ENCODE measurements around the gene DOCK11.

Gene DOCK11

DNA sequence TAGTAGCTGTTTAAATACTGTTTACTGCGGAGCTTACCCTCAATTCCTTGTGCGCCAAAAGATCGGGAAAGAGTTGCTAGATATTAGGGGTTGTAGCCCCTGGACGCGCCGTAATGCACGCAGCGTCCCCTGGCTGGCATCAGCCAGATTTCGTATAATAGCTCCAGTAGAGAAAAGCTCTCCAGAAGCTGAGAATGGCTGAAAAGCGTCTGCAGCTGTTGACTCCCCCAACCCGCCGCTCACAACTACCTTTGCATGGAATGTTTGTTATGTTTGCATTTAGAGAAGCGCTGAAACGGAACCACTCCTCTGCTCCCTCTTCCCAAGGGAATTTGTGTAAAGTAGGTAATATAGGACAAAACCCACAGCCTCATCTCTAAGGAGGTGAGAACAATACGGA lies 3.7 kb downstream of the DOCK11 start:
- no peak for DNase-seq (ENCODE audit: low read depth in 2 of 3, low spot score in 1 of 3)

DNA sequence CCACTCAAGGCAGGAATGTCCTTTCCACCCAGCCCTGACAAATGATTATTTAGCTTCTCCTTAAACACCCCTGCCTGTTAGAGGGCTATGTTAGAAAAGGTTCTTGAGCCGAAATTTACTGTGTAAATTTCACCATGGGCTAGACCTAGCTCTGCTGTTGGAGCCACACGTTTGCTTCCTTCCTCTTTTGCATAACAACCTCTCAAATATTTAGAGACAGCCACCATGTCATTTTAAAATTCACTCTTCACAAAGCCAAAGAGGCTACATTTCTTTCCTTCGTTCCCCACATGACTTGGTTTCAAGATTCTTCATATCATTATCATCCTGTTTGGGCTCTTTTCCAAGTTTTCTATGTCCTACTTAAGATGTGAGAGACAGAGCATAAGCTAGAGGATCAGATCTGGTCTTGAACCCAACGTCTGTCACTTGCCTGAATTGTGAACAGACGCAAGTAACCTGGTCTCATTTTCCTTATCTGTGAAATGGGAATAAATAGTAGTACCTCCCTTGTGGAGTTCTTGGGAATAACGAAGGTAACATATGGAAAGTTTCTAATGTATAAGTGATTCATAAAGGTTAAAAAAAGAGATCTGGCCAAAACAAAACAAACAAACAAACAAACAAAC lies 6.7 kb downstream of the DOCK11 start:
- DNase-seq (ENCODE audit: low read depth in 2 of 3, low spot score in 1 of 3), result no peak

DNA sequence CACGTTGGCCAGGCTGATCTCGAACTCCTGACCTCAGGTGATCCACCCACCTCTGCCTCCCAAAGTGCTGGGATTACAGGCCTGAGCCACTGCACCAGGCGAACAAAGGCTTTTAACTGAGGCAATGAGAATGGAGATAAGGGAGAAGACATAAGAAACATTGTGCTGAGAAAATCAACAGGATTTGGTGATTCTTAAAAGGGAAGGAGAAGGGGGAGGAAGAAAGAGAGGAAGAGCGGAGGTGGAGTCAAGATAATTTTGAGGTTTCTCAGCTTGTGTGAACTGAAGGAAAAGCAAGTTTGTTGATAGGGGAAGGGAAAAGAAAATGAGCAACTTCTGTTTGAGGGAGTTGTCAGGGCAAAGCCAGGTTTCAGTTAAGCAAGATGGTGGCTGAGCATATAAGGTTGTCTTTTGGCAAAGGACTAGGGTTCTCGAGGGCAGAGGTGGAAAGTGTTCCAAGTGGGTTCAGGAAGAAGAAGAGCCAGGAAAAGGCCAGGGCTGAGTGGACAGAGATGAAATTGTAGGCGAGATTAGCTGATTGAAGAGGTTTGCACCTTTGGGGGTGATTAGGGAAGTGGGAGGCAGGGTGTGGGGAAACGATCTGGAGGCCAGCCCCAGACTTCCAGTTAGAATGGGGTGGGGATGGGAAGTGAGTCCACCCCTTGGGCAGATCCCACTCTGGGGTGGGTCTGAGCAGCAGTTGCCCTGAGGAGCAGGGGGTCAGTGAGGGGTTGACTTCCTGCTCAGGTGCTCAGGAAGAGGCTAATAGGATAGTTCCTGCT lies 7.8 kb downstream of the DOCK11 start:
- no peak for DNase-seq (ENCODE audit: low read depth in 2 of 3, low spot score in 1 of 3)

DNA sequence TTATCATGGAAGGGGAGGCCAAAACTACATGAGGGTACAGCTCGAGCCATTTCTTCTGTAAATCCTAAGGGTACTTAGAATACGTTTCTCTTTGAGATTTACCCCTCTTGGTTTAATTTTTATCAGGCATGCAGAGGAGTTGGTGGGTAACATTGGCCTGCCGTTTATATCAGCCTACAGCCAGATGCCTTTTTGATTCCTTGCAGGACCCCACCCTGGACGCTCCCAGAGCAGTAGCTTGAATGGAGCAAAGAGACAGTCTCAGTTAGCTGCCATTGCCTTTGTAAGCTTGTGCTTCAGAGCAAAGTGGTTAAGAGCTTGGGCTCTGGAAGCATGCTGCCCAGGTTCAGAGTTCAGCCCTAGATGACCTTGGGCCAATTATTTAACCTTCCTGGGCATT lies 9.0 kb downstream of the DOCK11 start:
- DNase-seq (ENCODE audit: low read depth in 2 of 3, low spot score in 1 of 3), result no peak

DNA sequence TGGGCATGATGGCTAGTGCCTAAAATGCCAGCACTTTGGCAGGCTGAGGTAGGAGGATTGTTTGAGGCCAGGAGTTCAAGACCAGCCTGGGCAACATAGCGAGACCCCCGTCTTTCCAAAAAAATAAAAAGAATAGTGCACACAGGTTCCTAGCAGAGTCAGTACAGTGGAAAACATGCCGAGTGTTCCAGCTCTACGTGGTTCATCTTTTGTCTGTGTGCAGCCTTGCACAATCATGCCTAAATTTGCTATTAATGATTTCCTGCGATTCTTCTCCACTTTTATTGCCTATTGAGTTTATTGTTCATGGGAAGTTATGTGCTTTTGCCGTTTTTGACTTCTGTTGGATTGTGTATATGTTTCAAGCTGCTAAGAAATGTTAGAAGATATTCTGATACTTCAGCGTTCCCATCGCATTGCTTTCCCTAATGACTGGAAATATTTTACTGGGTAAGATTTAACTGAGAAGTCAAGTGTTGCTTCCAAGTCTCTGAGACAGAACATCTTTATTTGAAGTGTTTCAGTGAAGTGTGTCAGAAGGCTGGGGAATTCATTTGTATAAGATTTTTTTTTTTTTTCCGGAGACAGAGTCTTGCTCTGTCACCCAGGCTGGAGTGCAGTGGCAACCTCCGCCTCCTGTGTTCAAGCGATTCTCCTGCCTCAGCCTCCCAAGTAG lies 11.3 kb downstream of the DOCK11 start:
- DNase-seq (ENCODE audit: low read depth in 2 of 3, low spot score in 1 of 3), result no peak

DNA sequence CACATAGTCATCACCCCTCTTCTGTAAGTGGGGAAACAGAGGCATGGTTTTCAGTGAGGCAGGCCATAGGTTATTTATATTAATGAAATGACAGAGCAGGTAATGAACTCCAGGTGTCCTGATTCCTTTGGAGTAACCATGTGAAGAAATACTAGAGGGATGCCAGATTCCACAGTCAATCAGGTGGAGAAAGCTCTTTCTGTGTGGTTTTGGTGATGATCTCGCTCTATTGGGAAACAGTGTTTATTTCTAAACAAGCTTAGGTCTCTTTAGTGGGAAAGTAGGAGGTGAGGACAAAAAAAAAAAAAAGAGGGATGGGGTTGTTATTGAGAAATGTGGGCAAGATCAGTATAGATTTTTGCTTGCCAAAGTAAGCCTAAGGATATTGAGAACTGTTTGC lies 12.2 kb downstream of the DOCK11 start:
- no peak for DNase-seq (ENCODE audit: low read depth in 2 of 3, low spot score in 1 of 3)

DNA sequence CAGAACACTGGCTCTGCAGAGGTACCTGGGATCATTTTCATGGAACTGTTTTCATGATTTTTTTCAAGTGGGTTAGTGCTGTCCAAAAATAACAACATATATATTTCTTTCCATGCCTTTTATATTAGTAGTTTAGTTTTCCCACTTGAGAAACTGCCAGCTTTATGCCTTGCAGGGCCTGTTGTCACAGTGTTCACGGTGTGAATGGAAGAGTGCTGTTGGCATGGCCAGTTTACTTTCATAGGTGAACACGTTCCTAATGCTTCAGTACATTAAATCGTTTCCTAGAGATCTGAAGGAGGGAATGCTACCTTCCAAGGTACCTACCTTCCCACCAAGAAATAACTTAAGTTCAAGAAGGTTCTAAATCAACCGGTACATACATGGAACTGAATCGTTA lies 12.6 kb downstream of the DOCK11 start:
- no peak for DNase-seq (ENCODE audit: low read depth in 2 of 3, low spot score in 1 of 3)

DNA sequence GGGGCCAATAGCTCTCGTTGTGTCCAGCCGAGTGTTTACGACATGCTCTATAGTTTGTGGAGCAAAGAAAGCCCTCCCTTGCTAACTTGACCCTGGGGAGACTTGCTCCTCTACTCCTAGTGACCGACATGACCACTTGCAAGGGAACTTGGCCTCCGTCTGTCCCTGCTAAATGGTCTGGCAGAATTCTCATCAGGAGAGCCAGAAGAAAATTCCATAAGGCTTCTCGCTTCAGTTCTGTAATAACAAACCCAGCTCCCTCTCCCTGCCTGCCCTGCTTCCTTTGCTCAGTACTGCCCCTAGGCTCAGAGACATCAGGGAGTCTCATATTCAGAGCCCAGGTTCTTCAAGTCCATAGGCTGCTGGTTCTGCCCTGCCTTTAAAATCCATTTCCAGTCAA lies 13.0 kb downstream of the DOCK11 start:
- DNase-seq (ENCODE audit: low read depth in 2 of 3, low spot score in 1 of 3), result no peak

DNA sequence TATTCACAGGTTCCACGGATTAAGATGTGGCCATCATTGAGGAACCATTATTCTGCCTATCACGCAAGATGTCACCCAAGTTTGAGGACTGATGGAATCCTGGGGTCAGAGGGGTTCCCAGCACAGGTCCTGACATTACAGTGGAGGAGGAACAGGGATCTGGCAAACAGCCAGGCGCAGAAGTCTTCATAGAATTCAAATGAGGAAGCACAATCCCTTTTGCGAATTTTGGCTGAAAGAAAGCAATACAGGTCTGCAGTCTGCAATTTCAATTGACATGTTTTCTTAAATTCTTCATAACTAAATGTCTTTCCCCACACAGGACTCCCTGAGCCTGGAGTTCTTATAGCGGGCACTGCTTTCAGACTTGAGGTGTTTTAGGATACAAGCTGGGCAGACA lies 14.5 kb downstream of the DOCK11 start:
- DNase-seq (ENCODE audit: low read depth in 2 of 3, low spot score in 1 of 3), result no peak

DNA sequence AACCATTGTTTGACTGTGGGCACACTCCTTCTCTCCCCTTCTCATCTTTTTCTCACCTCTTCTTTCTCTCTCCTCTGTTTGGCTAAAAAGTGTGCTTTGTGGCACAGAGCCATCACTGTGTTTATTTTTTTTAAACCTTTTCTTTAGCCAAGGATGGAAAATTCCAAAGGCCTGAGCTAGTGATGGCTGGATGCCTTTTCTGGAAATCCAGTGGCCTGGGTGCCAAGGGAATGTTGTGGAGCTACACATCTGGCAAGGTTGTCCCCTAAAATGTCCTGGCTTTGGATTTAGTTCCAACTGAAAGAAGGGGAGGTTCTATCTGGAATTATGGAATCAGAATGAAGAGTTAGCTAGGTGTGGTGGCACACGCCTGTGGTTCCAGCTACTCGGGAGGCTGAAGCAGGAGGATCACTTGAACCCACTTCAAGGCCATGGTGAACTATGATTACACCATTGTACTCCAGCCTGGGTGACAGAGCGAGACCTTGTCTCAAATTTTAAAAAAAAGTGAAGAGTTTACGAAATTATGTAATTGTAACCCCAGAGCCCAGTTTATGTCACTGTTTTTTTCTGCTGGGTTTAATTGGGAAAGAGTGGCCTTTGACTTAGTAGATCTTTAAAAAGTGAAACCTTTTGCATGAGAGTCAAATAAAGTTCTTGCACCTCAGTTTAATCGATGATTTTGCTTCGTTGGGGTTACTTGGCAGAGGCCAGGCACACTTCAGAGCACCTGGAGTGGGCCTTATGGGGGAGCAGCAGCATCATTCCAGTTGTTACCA lies 17.7 kb downstream of the DOCK11 start:
- DNase-seq (ENCODE audit: low read depth in 2 of 3, low spot score in 1 of 3), result no peak

DNA sequence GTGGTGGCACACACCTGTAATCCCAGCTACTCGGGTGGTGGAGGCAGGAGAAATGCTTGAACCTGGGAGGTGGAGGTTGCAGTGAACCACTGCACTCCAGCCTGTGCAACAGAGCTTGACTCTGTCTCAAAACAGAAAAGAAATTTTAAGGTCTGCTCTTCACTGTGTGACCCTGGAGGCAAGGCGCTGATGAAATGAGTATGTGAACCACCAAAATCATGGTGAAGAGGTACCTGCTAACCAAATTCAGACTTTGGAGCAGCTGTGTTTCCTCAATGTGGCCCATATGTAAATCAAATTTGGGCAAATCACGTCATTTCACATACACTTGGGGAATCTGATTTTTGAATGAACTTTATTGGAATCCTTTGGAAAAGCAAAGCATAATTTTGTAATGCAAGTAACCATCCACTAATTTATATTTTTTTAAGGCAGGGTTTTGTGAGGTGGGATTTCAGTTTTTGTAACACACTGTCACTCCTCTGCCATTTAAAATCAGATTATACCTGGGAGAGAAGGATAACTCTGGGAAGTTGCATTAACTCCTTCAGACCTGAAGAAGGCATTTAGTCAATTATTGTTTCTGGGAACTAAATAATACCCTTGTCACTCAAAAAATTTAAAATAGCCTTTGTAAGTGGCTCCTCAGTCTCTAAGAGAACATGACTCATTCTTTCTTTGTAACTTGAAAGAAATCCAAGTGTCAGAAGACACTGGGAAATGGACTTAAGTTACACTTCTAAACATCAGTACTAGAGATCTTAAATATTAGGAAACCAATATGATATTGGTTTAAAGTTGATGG lies 24.0 kb downstream of the DOCK11 start:
- DNase-seq (ENCODE audit: low read depth in 2 of 3, low spot score in 1 of 3), result no peak

DNA sequence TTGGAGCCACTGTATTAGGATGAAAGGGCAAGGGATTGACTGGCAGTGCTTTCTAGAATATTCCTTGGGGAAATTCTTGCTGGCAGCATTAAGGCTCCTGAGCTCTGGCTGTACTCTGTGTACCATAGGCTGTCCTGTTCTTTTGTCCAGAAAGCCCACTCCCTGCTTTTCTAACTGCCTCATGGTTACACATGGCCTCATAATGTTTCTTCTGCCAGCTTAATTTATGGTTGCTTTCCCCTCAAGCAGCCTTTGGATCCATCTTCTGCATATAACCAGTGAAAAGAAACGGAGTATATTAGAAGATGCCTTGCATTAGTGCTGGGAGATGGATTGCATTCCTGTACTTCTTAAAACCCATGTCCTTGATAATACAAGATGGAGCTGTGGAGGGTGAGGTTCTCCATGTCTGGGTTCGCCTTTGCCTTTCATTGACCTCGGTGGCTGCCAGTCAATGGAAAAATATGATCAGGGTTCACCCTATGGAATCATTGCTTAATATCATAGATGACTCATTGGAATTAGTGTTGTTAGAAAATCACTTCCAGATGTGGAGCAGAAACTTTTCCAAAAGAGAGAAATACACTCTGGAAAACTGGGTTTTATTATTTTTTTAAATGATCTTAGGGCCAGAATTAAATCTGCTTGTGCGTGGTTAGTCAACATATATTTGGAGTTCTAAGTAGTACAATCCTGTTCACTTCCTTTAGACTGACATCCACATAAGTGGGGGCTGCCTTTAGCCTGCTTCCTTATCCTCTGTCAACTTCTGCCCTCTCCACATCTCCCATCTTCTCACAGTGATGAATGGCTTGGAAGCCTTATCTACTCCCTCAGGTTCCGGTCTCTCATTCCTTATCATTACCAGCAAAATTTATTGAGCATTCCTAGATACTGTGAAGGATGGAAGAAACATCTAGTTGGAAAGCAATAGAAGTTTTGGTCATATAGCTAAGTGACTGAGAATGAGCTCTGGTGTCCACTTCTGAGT lies 24.9 kb downstream of the DOCK11 start:
- no peak for DNase-seq (ENCODE audit: low read depth in 2 of 3, low spot score in 1 of 3)

DNA sequence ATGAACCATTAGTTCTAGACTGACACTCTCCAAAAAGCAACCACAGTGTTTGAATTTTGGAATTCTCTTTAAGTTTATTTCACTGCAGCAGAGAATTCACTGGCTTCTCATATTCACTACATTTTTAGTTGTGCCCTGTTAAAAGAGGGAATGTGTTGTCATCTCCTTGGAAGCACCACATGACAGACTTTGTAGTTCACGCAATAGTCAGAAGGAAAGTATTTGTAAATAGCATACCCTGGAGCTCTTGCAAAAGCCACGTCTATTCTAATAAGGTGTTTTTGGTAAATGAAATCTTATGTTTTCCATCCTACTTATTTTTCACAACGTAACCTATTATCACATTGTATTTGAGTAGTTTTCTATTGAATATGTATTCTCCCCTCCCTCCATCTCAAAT lies 25.8 kb downstream of the DOCK11 start:
- no peak for DNase-seq (ENCODE audit: low read depth in 2 of 3, low spot score in 1 of 3)

DNA sequence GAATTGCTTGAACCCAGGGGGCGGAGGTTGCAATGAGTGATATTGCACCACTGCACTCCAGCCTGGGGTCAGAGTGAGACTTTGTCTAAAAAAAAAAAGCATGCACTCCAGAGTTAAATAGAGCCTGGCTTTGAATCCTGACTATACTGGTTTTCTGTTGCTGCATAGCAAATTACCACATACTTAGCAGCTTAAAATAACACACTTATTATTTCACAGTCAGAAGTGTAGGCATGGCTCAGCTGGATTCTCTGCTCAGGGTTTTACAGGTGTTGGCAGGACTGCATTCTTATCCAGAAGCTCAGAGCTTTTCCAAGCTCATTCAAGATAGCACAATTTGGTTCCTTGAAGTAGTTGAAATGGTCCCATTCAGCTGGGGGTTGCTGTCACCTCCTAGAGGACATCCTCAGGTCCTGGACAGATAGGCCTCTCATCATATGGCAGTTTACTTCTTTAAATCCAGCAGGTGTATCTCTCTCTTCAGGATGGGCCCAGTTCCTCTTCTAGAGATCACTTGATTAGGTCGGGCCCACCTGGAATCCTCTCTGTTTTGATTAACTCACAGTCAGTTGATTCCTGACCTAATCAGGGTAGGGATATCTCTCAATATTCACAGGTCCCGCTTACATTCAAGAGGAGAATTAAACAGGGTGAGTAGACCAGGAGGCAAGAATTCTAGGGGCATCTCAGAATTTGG lies 26.8 kb downstream of the DOCK11 start:
- no peak for DNase-seq (ENCODE audit: low read depth in 2 of 3, low spot score in 1 of 3)

DNA sequence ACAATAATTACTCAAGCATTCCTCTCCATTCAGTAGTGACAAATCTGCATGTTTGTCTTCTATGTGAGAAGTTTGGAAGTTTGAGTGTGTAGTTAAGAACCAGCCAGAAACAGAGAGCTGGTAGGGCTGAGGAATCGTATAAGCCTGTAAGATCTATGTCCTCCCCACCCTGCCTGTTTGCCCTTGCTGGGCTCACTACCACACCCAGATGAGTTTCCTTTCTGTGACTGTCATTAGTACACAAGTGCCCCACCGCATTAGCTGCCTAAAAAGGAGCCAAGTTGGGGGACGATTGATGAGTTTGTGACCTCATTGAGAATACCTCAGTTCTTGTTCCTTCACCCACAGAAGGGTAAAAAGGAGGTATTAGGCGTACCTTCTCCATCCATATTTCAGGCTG lies 28.3 kb downstream of the DOCK11 start:
- DNase-seq (ENCODE audit: low read depth in 2 of 3, low spot score in 1 of 3), result no peak

DNA sequence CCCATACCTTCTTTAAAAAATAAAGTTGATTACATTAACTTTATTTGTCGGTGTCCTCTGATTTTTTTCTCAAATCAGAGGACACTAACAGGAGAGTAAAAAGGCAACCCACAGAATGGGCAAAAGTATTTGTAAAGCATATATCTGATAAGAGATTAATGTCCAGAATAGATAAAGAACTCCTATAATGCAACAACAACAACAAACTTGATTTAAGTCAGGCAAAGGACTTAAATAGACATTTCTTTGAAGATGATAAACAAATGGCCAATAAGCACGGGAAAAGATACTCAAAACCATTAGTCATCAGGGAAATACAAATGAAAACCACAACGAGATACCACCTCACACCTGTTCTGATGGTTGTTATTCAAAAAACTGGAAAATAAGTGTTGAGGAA lies 28.7 kb downstream of the DOCK11 start:
- DNase-seq (ENCODE audit: low read depth in 2 of 3, low spot score in 1 of 3), result no peak

DNA sequence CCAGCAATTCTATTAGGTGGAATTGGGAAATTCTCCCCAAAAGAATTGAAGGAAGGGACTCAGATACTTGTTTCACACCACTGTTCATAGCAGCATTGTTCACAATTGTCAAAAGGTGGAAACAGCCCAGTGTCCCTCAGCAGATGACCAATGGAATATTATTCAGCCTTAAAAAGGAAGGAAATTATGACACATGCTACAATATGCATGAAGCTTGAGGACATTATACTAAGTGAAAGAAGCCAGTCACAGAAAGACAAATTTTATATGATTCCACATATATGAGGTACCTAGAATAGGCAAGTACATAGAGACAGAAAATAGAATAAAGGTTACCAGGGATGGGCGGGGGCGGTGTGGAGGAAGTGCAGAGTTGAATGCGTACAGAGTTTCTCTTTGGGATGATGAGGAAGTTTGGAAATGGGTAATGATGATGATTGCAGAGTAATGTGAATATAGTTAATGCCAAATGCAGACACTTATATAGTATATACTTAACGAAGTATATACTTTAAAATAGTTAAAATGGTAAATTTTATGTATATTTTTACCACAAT lies 29.6 kb downstream of the DOCK11 start:
- DNase-seq (ENCODE audit: low read depth in 2 of 3, low spot score in 1 of 3), result no peak

DNA sequence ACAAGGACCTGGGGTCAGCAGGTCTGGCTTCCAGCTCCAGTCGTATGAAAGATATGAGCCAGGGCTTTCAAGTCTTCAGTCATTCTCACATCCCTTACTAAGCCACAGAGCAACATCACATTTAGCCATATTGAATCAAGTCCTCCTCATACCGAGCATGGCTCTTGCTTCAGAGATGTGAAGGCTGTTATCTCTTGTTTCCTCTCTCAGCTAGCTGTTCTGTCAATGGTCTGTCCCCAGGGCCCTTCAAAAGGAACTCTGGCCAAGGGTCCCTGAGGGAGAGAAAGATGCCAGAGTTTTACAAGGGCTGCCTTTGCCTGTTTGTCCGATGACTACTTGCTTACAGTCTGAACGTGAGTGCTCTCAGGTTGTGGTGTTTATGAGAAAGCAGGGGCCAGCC lies 30.5 kb downstream of the DOCK11 start:
- no peak for DNase-seq (ENCODE audit: low read depth in 2 of 3, low spot score in 1 of 3)

Measured in stimulated activated CD4-positive, alpha-beta T cell treated with anti-CD3 and anti-CD28 coated beads, Interleukin-12 subunit alpha, Interleukin-12 subunit beta, amount 100 ng/mL, for 48 hours (primary cell).